HEK293 (cell line): ENCODE measurements around the gene JAGN1.

Experiments used
- CTCF ChIP-seq: fragments of 450-650 bp; formaldehyde crosslinking; IDR thresholded peaks from 2 replicates; pipeline ENCODE4 v1.5.1; 2016; ENCODE audit warnings: missing biosample characterization, missing genetic modification characterization
- ELK4 ChIP-seq: IDR thresholded peaks from 2 replicates; pipeline ENCODE4 v1.6.1; 2011; ENCODE audit warnings: mild to moderate bottlenecking, low read depth, low read length, borderline replicate concordance
- KLF16 ChIP-seq: fragments of 450-650 bp; formaldehyde crosslinking; IDR thresholded peaks from 2 replicates; pipeline ENCODE4 v1.5.1; 2017; ENCODE audit warnings: missing biosample characterization, missing genetic modification characterization
- PBX3 ChIP-seq: sonication (generic); formaldehyde crosslinking; IDR thresholded peaks from 2 replicates; pipeline ENCODE4 v1.8.1; 2022; ENCODE audit warnings: mild to moderate bottlenecking, moderate library complexity, missing genetic modification reagents
- REST ChIP-seq: fragments of 450-650 bp; formaldehyde crosslinking; IDR thresholded peaks from 2 replicates; pipeline ENCODE4 v1.5.1; 2016; ENCODE audit warnings: missing biosample characterization, missing genetic modification characterization
- SP2 ChIP-seq: fragments of 450-650 bp; formaldehyde crosslinking; IDR thresholded peaks from 2 replicates; pipeline ENCODE4 v1.5.1; 2016; ENCODE audit warnings: missing biosample characterization, missing genetic modification characterization
- TRIM28 ChIP-seq: IDR thresholded peaks from 2 replicates; pipeline ENCODE4 v1.6.1; 2011; ENCODE audit warnings: low read length, control low read depth, borderline replicate concordance
- ZBTB7A ChIP-seq: fragments of 450-650 bp; formaldehyde crosslinking; IDR thresholded peaks from 2 replicates; pipeline ENCODE4 v1.5.1; 2016; ENCODE audit warnings: low read depth, missing biosample characterization, missing genetic modification characterization
- ZBTB8A ChIP-seq: fragments of 450-650 bp; formaldehyde crosslinking; IDR thresholded peaks from 2 replicates; pipeline ENCODE4 v1.5.1; 2016; ENCODE audit warnings: missing biosample characterization, missing genetic modification characterization
- ZNF114 ChIP-seq: fragments of 450-650 bp; formaldehyde crosslinking; IDR thresholded peaks from 2 replicates; pipeline ENCODE4 v1.5.0; 2017; ENCODE audit warnings: missing biosample characterization, missing genetic modification characterization
- ZNF558 ChIP-seq: fragments of 450-650 bp; formaldehyde crosslinking; IDR thresholded peaks from 2 replicates; pipeline ENCODE4 v1.5.1; 2016; ENCODE audit warnings: missing biosample characterization, missing genetic modification characterization
- ZNF791 ChIP-seq: fragments of 450-650 bp; formaldehyde crosslinking; IDR thresholded peaks from 2 replicates; pipeline ENCODE4 v1.5.1; 2016; ENCODE audit warnings: missing biosample characterization, missing genetic modification characterization

GRCh38 chr3:9899289-9899791 is 8.9 kb downstream of the JAGN1 start:
- no peak for TF ChIP-seq CTCF (tag by site-specific recombination)
- TF ChIP-seq KLF16 (tag by site-specific recombination): no peak
- no peak for TF ChIP-seq ELK4
- no peak for TF ChIP-seq SP2 (tag by site-specific recombination)
- TF ChIP-seq REST (tag by site-specific recombination): no peak
- TF ChIP-seq ZBTB8A (tag by site-specific recombination): no peak
- no peak for TF ChIP-seq PBX3 (CRISPR knock-in tag)
- TF ChIP-seq ZNF114 (tag by site-specific recombination): no peak
- TF ChIP-seq ZNF558: no peak
- no peak for TF ChIP-seq ZBTB7A
- no peak for TF ChIP-seq TRIM28
- no peak for TF ChIP-seq ZNF791 (tag by site-specific recombination)
